ENCODE measurements around the gene DCAF5.

DNA sequence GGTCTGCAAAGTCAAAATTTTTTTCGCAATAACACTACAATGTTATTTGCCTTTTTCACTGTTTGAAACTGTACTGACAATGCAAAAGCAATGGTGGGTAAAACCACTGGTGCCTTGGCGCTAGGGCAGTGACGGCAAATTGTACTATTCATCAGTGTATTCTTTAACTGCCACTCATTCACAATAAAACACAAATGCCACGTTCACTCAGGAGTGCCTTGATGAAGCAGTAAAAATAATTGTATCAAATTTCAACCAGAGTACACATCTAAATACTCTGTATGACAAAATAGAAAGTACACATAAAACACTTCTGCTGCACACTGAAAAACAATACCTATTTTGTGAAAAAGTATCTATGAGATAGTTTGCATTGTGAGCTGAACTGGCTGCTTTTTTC lies 17.8 kb downstream of the DCAF5 start:
- TF ChIP-seq, protein P1, sequence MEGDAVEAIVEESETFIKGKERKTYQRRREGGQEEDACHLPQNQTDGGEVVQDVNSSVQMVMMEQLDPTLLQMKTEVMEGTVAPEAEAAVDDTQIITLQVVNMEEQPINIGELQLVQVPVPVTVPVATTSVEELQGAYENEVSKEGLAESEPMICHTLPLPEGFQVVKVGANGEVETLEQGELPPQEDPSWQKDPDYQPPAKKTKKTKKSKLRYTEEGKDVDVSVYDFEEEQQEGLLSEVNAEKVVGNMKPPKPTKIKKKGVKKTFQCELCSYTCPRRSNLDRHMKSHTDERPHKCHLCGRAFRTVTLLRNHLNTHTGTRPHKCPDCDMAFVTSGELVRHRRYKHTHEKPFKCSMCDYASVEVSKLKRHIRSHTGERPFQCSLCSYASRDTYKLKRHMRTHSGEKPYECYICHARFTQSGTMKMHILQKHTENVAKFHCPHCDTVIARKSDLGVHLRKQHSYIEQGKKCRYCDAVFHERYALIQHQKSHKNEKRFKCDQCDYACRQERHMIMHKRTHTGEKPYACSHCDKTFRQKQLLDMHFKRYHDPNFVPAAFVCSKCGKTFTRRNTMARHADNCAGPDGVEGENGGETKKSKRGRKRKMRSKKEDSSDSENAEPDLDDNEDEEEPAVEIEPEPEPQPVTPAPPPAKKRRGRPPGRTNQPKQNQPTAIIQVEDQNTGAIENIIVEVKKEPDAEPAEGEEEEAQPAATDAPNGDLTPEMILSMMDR (IDR thresholded peaks at IDR 0.05): no peak
- TF ChIP-seq POLR2A (IDR thresholded peaks at IDR 0.05): no peak
